Measurements from ENCODE around the gene TRNAU1AP. TPM values are rescaled to one million over a fixed set of nuclear protein-coding genes. Genes with fewer than 3 reads are reported as not detected.
"Not testable (repeated sequence)": the region's sequence is repeated elsewhere in the genome, so short reads cannot be mapped to it uniquely, and the experiment has no call there.

TRNAU1AP gene
- total RNA-seq, 1 donor from 2014 or later: 39.6 TPM

DNA sequence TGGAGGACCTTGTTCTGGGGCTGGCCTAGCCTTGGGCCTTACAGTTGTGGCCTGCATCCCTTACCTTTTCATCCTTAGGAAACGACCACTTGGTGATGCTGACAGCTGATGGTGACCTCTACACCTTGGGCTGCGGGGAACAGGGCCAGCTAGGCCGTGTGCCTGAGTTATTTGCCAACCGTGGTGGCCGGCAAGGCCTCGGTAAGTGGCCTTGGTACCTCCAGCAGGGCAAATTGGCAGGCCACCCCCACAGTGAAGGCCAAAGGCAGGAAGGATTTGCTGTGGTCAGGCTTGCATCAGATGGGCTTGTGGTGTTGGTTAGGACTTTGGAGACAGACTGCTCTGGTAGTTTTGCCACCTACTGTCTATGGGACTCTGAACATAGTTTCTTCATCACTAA, 17.7 kb upstream of the TRNAU1AP start:
- Mint-ChIP-seq H3K27ac (ENCODE audit: unreplicated experiment) (no peak overlapping the region), H3K27me3 (ENCODE audit: unreplicated experiment) (peaks cover 3% of the 10 kb centered on the region), H3K4me3 (ENCODE audit: unreplicated experiment) (no peak overlapping the region), H3K4me1 (ENCODE audit: unreplicated experiment) (peaks cover 16% of the 10 kb centered on the region), H3K36me3 (ENCODE audit: low read depth, unreplicated experiment) (peaks cover 13% of the 10 kb centered on the region), H3K9me3 (ENCODE audit: unreplicated experiment) (no peaks in the 10 kb centered on the region)
- no peak for TF ChIP-seq CTCF (IDR thresholded peaks at IDR 0.05; ENCODE audit: unreplicated experiment)
- DNase-seq (ENCODE audit: low spot score): no peak

- H3K9me3 Mint-ChIP-seq (ENCODE audit: unreplicated experiment): no peaks in the 10 kb centered on the region
- TF ChIP-seq CTCF (IDR thresholded peaks at IDR 0.05; ENCODE audit: unreplicated experiment): no peak
- H3K4me1 Mint-ChIP-seq (ENCODE audit: unreplicated experiment): peaks cover 16% of the 10 kb centered on the region
- H3K4me3 Mint-ChIP-seq (ENCODE audit: unreplicated experiment): no peak overlapping the region
- peaks cover 9% of the 10 kb centered on the region for H3K36me3 Mint-ChIP-seq (ENCODE audit: low read depth, unreplicated experiment)
- H3K27ac Mint-ChIP-seq (ENCODE audit: unreplicated experiment): no peak overlapping the region
- no peak for DNase-seq (ENCODE audit: low spot score)
- H3K27me3 Mint-ChIP-seq (ENCODE audit: unreplicated experiment): peaks cover 2% of the 10 kb centered on the region
Measured at GRCh38 chr1:28537457-28538199, 15.3 kb upstream of the TRNAU1AP start.

- Mint-ChIP-seq H3K27me3 (ENCODE audit: unreplicated experiment) (peaks cover 2% of the 10 kb centered on the region), H3K4me3 (ENCODE audit: unreplicated experiment) (no peak overlapping the region), H3K4me1 (ENCODE audit: unreplicated experiment) (peaks cover 16% of the 10 kb centered on the region), H3K27ac (ENCODE audit: unreplicated experiment) (no peak overlapping the region), H3K9me3 (ENCODE audit: unreplicated experiment) (no peaks in the 10 kb centered on the region), H3K36me3 (ENCODE audit: low read depth, unreplicated experiment) (peaks cover 9% of the 10 kb centered on the region)
- TF ChIP-seq CTCF (IDR thresholded peaks at IDR 0.05; ENCODE audit: unreplicated experiment): no peak
- DNase-seq (ENCODE audit: low spot score): no peak
Measured at GRCh38 chr1:28538286-28538685, 14.6 kb upstream of the TRNAU1AP start.

DNA sequence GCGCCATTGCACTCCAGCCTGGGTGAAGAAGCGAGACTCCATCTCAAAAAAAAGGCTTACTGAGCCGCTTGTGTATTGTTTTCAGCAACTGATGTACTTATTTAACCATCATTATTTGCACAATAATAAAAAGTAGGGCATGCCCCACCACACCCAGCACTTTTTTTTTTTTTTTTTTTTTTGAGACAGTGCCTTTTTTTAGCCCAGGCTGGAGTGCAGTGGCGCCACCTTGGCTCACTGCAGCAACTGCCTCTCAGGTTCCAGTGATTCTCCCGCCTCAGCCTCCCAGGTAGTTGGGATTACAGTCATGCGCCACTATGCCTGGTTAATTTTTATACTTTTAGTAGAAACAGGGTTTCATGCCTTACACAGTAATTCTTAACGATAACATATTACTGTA, 12.2 kb upstream of the TRNAU1AP start:
- no peak for DNase-seq (ENCODE audit: low spot score)
- Mint-ChIP-seq H3K27ac (ENCODE audit: unreplicated experiment) (no peak overlapping the region), H3K4me3 (ENCODE audit: unreplicated experiment) (no peak overlapping the region), H3K4me1 (ENCODE audit: unreplicated experiment) (peaks cover 16% of the 10 kb centered on the region), H3K27me3 (ENCODE audit: unreplicated experiment) (peaks cover 2% of the 10 kb centered on the region), H3K36me3 (ENCODE audit: low read depth, unreplicated experiment) (peaks cover 5% of the 10 kb centered on the region), H3K9me3 (ENCODE audit: unreplicated experiment) (no peaks in the 10 kb centered on the region)
- no peak for TF ChIP-seq CTCF (IDR thresholded peaks at IDR 0.05; ENCODE audit: unreplicated experiment)

DNA sequence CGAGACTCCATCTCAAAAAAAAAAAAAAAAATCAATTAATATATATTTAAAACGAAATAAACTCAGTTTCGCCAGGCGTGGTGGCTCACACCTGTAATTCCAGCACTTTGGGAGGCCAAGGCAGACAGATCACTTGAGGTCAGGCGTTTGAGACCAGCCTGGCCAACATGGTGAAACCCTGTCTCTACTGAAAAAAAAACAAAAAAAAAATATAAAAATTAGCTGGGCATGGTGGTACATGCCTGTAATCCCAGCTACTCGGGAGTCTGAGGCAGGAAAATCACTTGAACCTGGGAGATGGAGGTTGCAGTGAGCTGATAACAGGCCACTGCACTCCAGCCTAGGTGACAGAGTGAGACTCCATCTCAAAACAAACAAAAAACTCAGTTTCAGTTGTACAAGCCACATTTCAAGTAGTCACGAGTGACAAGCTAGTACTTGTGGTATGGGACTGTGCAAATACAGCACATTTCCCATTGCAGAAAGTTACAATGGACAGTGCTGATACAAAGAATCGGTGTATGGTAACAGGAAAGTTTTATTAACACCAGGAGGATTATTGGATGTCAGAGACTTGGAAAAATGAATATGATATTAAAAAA, 11.4 kb upstream of the TRNAU1AP start:
- H3K4me1 Mint-ChIP-seq (ENCODE audit: unreplicated experiment): peaks cover 16% of the 10 kb centered on the region
- H3K27ac Mint-ChIP-seq (ENCODE audit: unreplicated experiment); H3K27me3 Mint-ChIP-seq (ENCODE audit: unreplicated experiment); H3K4me3 Mint-ChIP-seq (ENCODE audit: unreplicated experiment); H3K36me3 Mint-ChIP-seq (ENCODE audit: low read depth, unreplicated experiment); H3K9me3 Mint-ChIP-seq (ENCODE audit: unreplicated experiment); DNase-seq (ENCODE audit: low spot score): not testable (repeated sequence)

Measured in endothelial cell (in vitro differentiated cells).